ENCODE data around the gene UBP1. TPM values are rescaled to one million over a fixed set of nuclear protein-coding genes. Genes with fewer than 3 reads are reported as not detected.
"Not testable (repeated sequence)": the region's sequence is repeated elsewhere in the genome, so short reads cannot be mapped to it uniquely, and the experiment has no call there.

The UBP1 gene
- total RNA-seq, 1 experiment from 2014 or later: 90.8 TPM

- CTCF ChIA-PET: no interaction called here
Observed at GRCh38 chr3:33433843-33434242, 6.4 kb downstream of the UBP1 start.

GRCh38 chr3:33430571-33430970 lies 9.6 kb downstream of the UBP1 start:
- Histone ChIP-seq H3K4me1 (peaks cover 30% of the 10 kb centered on the region), H3K36me3 (ENCODE audit: control insufficient read depth, insufficient read depth, low read length) (no peaks in the 10 kb centered on the region; the same call in 1 of the 2 replicates), H3K27me3 (replicated peaks; ENCODE audit: control insufficient read depth, insufficient read depth, low read length) (no peaks in the 10 kb centered on the region), H3K4me3 (ENCODE audit: low read depth, low read length) (no peak overlapping the region), H3K9me3 (no peaks in the 10 kb centered on the region)
- Mint-ChIP-seq H3K9me3 (ENCODE audit: unreplicated experiment) (no peaks in the 10 kb centered on the region), H3K27ac (ENCODE audit: unreplicated experiment) (no peak overlapping the region), H3K27me3 (ENCODE audit: insufficient read depth, unreplicated experiment) (no peaks in the 10 kb centered on the region), H3K4me1 (ENCODE audit: low read depth, unreplicated experiment) (peaks cover 25% of the 10 kb centered on the region), H3K4me3 (ENCODE audit: unreplicated experiment) (no peak overlapping the region), H3K36me3 (ENCODE audit: insufficient read depth, unreplicated experiment) (peaks cover 18% of the 10 kb centered on the region)
- no peak for DNase-seq
- BruUV-seq (replicated peaks): no TSS peak
- no peak for TF ChIP-seq CTCF (IDR thresholded peaks at IDR 0.05; ENCODE audit: insufficient read depth in 1 of 2, low read depth in 1 of 2, low read length in 1 of 2, severe bottlenecking in 1 of 2, unreplicated experiment in 1 of 2)
- ChIA-PET POLR2A (no interaction called here), CTCF (no interaction called here)
- intact Hi-C loops (cut with micrococcal nuclease; ENCODE audit: unreplicated experiment): no loop called here

More at GRCh38 chr3:33433843-33434242, 6.4 kb downstream of the UBP1 start:
- Mint-ChIP-seq H3K4me3 (ENCODE audit: unreplicated experiment) (no peak overlapping the region), H3K27ac (ENCODE audit: unreplicated experiment) (no peak overlapping the region), H3K27me3 (ENCODE audit: insufficient read depth, unreplicated experiment) (no peaks in the 10 kb centered on the region), H3K9me3 (ENCODE audit: unreplicated experiment) (no peaks in the 10 kb centered on the region), H3K36me3 (ENCODE audit: insufficient read depth, unreplicated experiment) (peaks cover 22% of the 10 kb centered on the region), H3K4me1 (ENCODE audit: low read depth, unreplicated experiment) (peaks cover 31% of the 10 kb centered on the region)
- no peak for DNase-seq
- no peaks in the 10 kb centered on the region for H3K27me3 ChIP-seq (replicated peaks; ENCODE audit: control insufficient read depth, insufficient read depth, low read length)
- no peaks in the 10 kb centered on the region for H3K9me3 ChIP-seq
- no peak overlapping the region for H3K4me3 ChIP-seq (ENCODE audit: low read depth, low read length)
- H3K36me3 ChIP-seq (ENCODE audit: control insufficient read depth, insufficient read depth, low read length): no peaks in the 10 kb centered on the region; the same call in 1 of the 2 replicates
- intact Hi-C loops (cut with micrococcal nuclease; ENCODE audit: unreplicated experiment): no loop called here
- POLR2A ChIA-PET: no interaction called here
- no peak for TF ChIP-seq CTCF (IDR thresholded peaks at IDR 0.05; ENCODE audit: insufficient read depth in 1 of 2, low read depth in 1 of 2, low read length in 1 of 2, severe bottlenecking in 1 of 2, unreplicated experiment in 1 of 2)
- H3K4me1 ChIP-seq: peaks cover 25% of the 10 kb centered on the region
- no TSS peak for BruUV-seq (replicated peaks)

GRCh38 chr3:33430061-33430460 lies 10.1 kb downstream of the UBP1 start:
- peaks cover 30% of the 10 kb centered on the region for H3K4me1 ChIP-seq
- no peak for TF ChIP-seq CTCF (IDR thresholded peaks at IDR 0.05; ENCODE audit: insufficient read depth in 1 of 2, low read depth in 1 of 2, low read length in 1 of 2, severe bottlenecking in 1 of 2, unreplicated experiment in 1 of 2)
- no peak overlapping the region for H3K27ac Mint-ChIP-seq (ENCODE audit: unreplicated experiment)
- ChIA-PET CTCF (no interaction called here), POLR2A (no interaction called here)
- H3K4me3 ChIP-seq (ENCODE audit: low read depth, low read length): no peak overlapping the region
- no TSS peak for BruUV-seq (replicated peaks)
- no peak overlapping the region for H3K4me3 Mint-ChIP-seq (ENCODE audit: unreplicated experiment)
- no peaks in the 10 kb centered on the region for H3K27me3 ChIP-seq (replicated peaks; ENCODE audit: control insufficient read depth, insufficient read depth, low read length)
- no peaks in the 10 kb centered on the region; the same call in 1 of the 2 replicates for H3K36me3 ChIP-seq (ENCODE audit: control insufficient read depth, insufficient read depth, low read length)
- H3K9me3 Mint-ChIP-seq (ENCODE audit: unreplicated experiment): no peaks in the 10 kb centered on the region
- H3K27me3 Mint-ChIP-seq (ENCODE audit: insufficient read depth, unreplicated experiment): no peaks in the 10 kb centered on the region
- no peaks in the 10 kb centered on the region for H3K9me3 ChIP-seq
- no peak for DNase-seq
- peaks cover 20% of the 10 kb centered on the region for H3K36me3 Mint-ChIP-seq (ENCODE audit: insufficient read depth, unreplicated experiment)
- intact Hi-C loops (cut with micrococcal nuclease; ENCODE audit: unreplicated experiment): no loop called here
- H3K4me1 Mint-ChIP-seq (ENCODE audit: low read depth, unreplicated experiment): peaks cover 25% of the 10 kb centered on the region

- H3K36me3 ChIP-seq (ENCODE audit: control insufficient read depth, insufficient read depth, low read length); intact Hi-C loops (cut with micrococcal nuclease; ENCODE audit: unreplicated experiment); POLR2A ChIA-PET; H3K4me3 Mint-ChIP-seq (ENCODE audit: unreplicated experiment); H3K9me3 ChIP-seq; H3K9me3 Mint-ChIP-seq (ENCODE audit: unreplicated experiment); DNase-seq; H3K27me3 Mint-ChIP-seq (ENCODE audit: insufficient read depth, unreplicated experiment); H3K4me3 ChIP-seq (ENCODE audit: low read depth, low read length); H3K27ac Mint-ChIP-seq (ENCODE audit: unreplicated experiment); BruUV-seq (replicated peaks); H3K27me3 ChIP-seq (replicated peaks; ENCODE audit: control insufficient read depth, insufficient read depth, low read length): not testable (repeated sequence)
- CTCF ChIA-PET: interaction anchor here (1.1 kb wide), 1 partner anchor 9 kb away, joined by 3 read pairs; no protein-coding TSS in a partner anchor
- Mint-ChIP-seq H3K36me3 (ENCODE audit: insufficient read depth, unreplicated experiment) (peaks cover 27% of the 10 kb centered on the region), H3K4me1 (ENCODE audit: low read depth, unreplicated experiment) (peaks cover 25% of the 10 kb centered on the region)
- peaks cover 30% of the 10 kb centered on the region for H3K4me1 ChIP-seq
Observed at GRCh38 chr3:33429306-33429705, 10.9 kb downstream of the UBP1 start.

Measured in Caco-2 (cell line).